Karpas-422 (cell line): Measurements from ENCODE around the gene POP4. TPM values are rescaled to one million over a fixed set of nuclear protein-coding genes. Genes with fewer than 3 reads are reported as not detected.

Experiments
- DNase-seq: peaks from one replicate; pipeline ENCODE4 v3.0.0-alpha.2; 2015
- H2AFZ ChIP-seq: fragments of 200-600 bp; sonication (generic); 2 replicates; pipeline ENCODE4 v1.6.1; 2014; ENCODE audit warnings: antibody characterized with exemption, low read length, mixed read lengths
- H3K27ac ChIP-seq: fragments of 200-600 bp; sonication (generic); 2 replicates; pipeline ENCODE4 v1.5.1; 2014; ENCODE audit warnings: mild to moderate bottlenecking, low read length, moderate library complexity
- H3K27me3 ChIP-seq: fragments of 200-600 bp; sonication (generic); 2 replicates; pipeline ENCODE4 v1.6.1; 2014; ENCODE audit warnings: low read length, mixed read lengths
- H3K36me3 ChIP-seq: fragments of 200-600 bp; sonication (generic); 2 replicates; pipeline ENCODE4 v1.6.1; 2014; ENCODE audit warnings: low read length, mixed read lengths; ENCODE audit not compliant: insufficient read depth
- H3K4me1 ChIP-seq: fragments of 200-600 bp; sonication (generic); 2 replicates; pipeline ENCODE4 v1.6.1; 2014; ENCODE audit warnings: mild to moderate bottlenecking, low read length, mixed read lengths
- H3K4me2 ChIP-seq: fragments of 200-600 bp; sonication (generic); 2 replicates; pipeline ENCODE4 v1.6.1; 2014; ENCODE audit warnings: low read length, low read depth, mild to moderate bottlenecking; ENCODE audit not compliant: poor library complexity, severe bottlenecking
- H3K4me3 ChIP-seq: fragments of 200-600 bp; sonication (generic); 2 replicates; pipeline ENCODE4 v1.5.1; 2014; ENCODE audit warnings: mild to moderate bottlenecking, antibody characterized with exemption, low read length, mixed read lengths
- H3K79me2 ChIP-seq: fragments of 200-600 bp; sonication (generic); 2 replicates; pipeline ENCODE4 v1.6.1; 2014; ENCODE audit warnings: mild to moderate bottlenecking, low read length, mixed read lengths
- H3K9ac ChIP-seq: fragments of 200-600 bp; sonication (generic); 2 replicates; pipeline ENCODE4 v1.6.0; 2014; ENCODE audit warnings: low read length
- H3K9me2 ChIP-seq: fragments of 200-600 bp; sonication (generic), shearing (Covaris generic); replicated peaks from 2 replicates; pipeline ENCODE4 v1.6.0; 2014; ENCODE audit warnings: mild to moderate bottlenecking, low read length, moderate library complexity; ENCODE audit not compliant: insufficient read depth
- H3K9me3 ChIP-seq: fragments of 300-700, 200-600 bp; sonication (generic); 2 replicates; pipeline ENCODE4 v1.6.1; 2014; ENCODE audit warnings: low read length, mixed read lengths
- H4K20me1 ChIP-seq: fragments of 200-600 bp; sonication (generic); 2 replicates; pipeline ENCODE4 v1.6.1; 2014; ENCODE audit warnings: mild to moderate bottlenecking, antibody characterized with exemption, low read length, low read depth; ENCODE audit not compliant: insufficient read depth
- total RNA-seq: library from RNA; depleted of rRNA; stranded (reverse); fragments of >200 nt; shearing (Covaris generic); gene quantifications from 2 replicates; pipeline ENCODE4 v1.2.3, GENCODE V29; 2014; ENCODE audit warnings: low replicate concordance

Gene POP4
- total RNA-seq, 1 experiment from 2014 or later, result 92.7 TPM

DNA sequence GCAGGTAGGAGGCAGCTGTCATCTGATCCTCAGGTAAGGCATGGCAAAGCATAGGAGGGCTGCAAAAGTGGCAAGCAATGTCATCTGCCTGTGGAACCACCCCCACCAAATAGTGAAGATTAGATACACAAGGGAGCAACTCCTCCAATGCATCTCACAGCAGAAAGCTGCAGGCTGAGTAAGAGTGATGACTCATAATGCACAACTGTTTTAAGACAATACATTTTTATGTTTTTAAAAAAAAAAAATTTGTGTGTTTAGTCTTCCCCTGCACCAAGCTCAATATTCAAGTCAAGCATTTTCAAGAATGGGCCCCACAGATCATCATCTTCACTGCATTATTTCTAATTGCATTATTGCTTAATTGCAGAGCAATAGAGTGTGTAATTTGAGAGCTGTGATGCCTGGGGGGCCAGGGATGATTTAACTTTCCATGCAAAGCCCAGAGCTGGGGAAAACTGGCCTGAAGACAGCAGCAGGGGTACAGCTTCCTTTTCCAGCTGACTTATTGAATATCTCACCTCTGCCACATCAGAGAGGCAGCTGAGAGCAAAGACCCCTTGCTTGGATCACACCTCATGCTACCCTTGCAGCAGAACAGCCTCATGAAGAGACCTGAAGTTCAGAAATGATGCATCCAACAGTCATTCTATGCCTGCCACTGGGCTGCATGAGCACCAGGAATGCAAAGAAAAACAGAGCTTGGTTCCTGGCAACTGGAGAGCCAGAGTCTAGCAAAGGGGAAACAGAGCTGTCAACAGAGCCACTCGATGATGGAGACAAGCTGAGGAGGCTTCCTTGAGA lies 22.7 kb upstream of the POP4 start:
- DNase-seq, result no peak
- no peaks in the 10 kb centered on the region for H3K27me3 ChIP-seq
- H3K4me2 ChIP-seq, result no peak overlapping the region
- H2AFZ ChIP-seq, result no peak overlapping the region
- no peak overlapping the region for H3K27ac ChIP-seq
- H3K79me2 ChIP-seq, result no peaks in the 10 kb centered on the region
- no peaks in the 10 kb centered on the region for H4K20me1 ChIP-seq
- H3K9ac ChIP-seq, result no peak overlapping the region
- H3K9me3 ChIP-seq, result no peaks in the 10 kb centered on the region
- no peaks in the 10 kb centered on the region for H3K9me2 ChIP-seq
- no peak overlapping the region for H3K4me3 ChIP-seq
- no peaks in the 10 kb centered on the region for H3K4me1 ChIP-seq
- no peaks in the 10 kb centered on the region for H3K36me3 ChIP-seq

DNA sequence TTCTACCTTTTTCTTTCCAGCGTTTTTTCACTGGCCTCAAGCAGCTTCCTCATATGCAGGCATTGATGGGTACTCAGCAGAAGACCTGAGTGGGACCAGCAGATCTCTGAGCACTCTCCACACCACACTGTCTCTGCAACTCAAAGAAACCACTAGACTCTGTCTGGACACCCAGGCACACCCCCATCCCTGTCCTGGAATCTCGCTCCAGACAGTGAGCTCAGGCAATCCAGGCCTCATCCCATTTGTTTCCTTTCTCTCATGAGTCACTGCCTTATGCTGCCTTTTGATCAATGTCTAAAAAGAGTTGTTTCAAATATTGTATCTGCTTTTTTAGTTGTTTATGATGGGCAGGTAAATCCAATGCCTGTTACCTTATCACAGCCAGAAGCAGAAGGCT lies 19.7 kb upstream of the POP4 start:
- Histone ChIP-seq H3K4me1 (no peaks in the 10 kb centered on the region), H3K36me3 (no peaks in the 10 kb centered on the region), H3K4me3 (no peak overlapping the region)

DNA sequence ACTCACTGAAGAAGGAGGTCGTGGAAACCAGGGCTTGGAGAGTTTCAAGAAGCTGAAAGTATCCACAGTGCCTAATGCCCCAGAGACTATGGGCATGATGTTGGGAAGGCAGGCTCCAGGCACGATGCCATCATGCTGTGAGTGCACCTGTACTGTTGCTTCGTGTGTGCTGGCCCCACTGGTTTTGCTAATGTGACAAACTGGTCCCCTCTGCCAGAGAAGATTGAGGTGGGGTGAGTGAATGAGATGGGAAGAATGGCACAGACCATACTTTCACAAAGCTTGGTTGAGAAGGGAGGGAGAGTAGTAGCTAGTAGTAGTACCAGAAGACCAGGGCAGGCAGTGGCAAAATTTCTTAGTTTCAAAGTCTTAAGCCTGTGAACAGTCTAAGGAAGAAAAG lies 19.0 kb upstream of the POP4 start:
- Histone ChIP-seq H3K9me2 (no peaks in the 10 kb centered on the region), H3K27ac (no peak overlapping the region), H3K4me3 (no peak overlapping the region), H3K9ac (no peak overlapping the region), H4K20me1 (no peaks in the 10 kb centered on the region), H2AFZ (no peak overlapping the region), H3K36me3 (no peaks in the 10 kb centered on the region), H3K4me1 (no peaks in the 10 kb centered on the region), H3K27me3 (no peaks in the 10 kb centered on the region), H3K4me2 (no peak overlapping the region), H3K79me2 (no peaks in the 10 kb centered on the region), H3K9me3 (peaks cover 5% of the 10 kb centered on the region; the same call in 1 of the 2 replicates)
- DNase-seq, result no peak

More for the DNA sequence above, 19.7 kb upstream of the POP4 start:
- H3K9me3 ChIP-seq, result peaks cover 5% of the 10 kb centered on the region; the same call in 1 of the 2 replicates
- no peak overlapping the region for H3K4me2 ChIP-seq
- no peak overlapping the region for H3K9ac ChIP-seq
- DNase-seq, result no peak
- no peak overlapping the region for H3K27ac ChIP-seq
- H3K9me2 ChIP-seq, result no peaks in the 10 kb centered on the region
- H3K27me3 ChIP-seq, result no peaks in the 10 kb centered on the region
- no peaks in the 10 kb centered on the region for H3K79me2 ChIP-seq
- no peak overlapping the region for H2AFZ ChIP-seq
- no peaks in the 10 kb centered on the region for H4K20me1 ChIP-seq

DNA sequence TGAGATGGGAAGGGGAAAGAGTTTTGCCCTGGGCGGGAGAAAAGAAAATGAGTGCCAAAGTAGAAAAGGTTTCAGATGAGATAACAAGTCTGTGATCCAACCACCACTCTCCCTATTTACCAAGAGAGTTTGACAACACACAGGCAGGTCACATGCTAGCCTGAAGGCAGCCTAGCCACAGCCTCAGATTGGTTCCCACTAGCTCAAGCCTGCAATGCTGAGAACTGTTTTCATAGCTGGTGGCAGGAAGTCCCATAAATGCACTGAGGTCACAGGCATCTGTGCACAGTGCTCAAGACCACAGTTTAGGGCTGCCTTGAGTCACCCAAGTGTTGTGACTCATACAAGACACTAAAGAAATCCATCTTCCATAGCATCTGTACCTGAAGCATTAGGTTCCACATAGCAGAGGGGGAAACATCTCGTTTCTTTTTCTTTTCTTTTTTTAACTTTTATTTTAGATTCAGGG lies 18.5 kb upstream of the POP4 start:
- Histone ChIP-seq H3K4me3 (no peak overlapping the region), H3K9me2 (no peaks in the 10 kb centered on the region), H3K4me1 (no peaks in the 10 kb centered on the region), H3K79me2 (no peaks in the 10 kb centered on the region), H3K9me3 (peaks cover 5% of the 10 kb centered on the region; the same call in 1 of the 2 replicates), H3K9ac (no peak overlapping the region), H4K20me1 (no peaks in the 10 kb centered on the region), H3K36me3 (no peaks in the 10 kb centered on the region), H3K27me3 (no peaks in the 10 kb centered on the region), H2AFZ (no peak overlapping the region), H3K27ac (no peak overlapping the region), H3K4me2 (no peak overlapping the region)
- no peak for DNase-seq

DNA sequence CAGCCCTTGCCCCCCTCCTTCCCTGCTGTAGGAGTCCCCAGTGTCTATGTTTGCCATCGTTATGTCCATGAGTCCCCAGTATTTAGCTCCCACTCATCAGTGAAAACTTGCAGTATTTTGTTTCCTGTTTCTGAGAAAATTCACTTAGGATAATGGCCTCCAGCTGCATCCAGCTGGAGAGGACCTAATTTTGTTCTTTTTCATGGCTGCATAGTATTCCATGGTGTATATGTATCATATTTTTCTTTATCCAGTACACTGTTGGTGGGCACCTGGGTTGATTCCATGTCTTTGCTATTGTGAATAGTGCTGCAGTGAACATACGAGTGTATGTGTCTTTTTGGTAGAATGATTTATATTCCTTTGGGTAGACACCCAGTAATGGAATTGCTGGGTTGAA lies 18.0 kb upstream of the POP4 start:
- Histone ChIP-seq H3K4me1 (no peaks in the 10 kb centered on the region), H4K20me1 (no peaks in the 10 kb centered on the region), H3K4me3 (no peak overlapping the region), H3K4me2 (no peak overlapping the region), H3K9me3 (peaks cover 5% of the 10 kb centered on the region; the same call in 1 of the 2 replicates), H3K79me2 (no peaks in the 10 kb centered on the region), H2AFZ (no peak overlapping the region), H3K9ac (no peak overlapping the region), H3K36me3 (no peaks in the 10 kb centered on the region), H3K27ac (no peak overlapping the region), H3K9me2 (no peaks in the 10 kb centered on the region), H3K27me3 (no peaks in the 10 kb centered on the region)
- DNase-seq, result no peak

DNA sequence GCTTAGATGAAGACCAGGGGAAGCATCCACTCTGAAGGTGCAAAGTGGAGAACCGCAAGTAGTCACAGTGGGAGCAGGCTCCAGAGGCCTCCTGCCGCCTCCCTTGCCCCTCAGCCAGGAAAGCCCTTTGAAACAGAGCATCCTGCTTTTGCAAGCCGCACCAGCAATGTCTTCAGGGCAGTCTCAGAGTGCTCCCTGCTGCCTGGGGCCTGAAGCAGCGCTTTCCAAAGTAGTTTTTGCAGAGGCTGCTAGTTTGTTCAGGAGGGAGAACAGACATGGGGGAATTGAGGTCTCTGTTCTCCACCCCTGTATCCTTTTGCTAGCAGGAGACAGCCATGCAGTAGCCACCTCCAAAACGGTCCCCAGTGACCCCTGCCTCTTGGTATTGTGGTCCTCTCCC lies 15.8 kb upstream of the POP4 start:
- Histone ChIP-seq H3K79me2 (no peaks in the 10 kb centered on the region), H3K9me3 (peaks cover 5% of the 10 kb centered on the region; the same call in 1 of the 2 replicates), H3K27ac (no peak overlapping the region), H2AFZ (no peak overlapping the region), H4K20me1 (no peaks in the 10 kb centered on the region), H3K4me1 (no peaks in the 10 kb centered on the region), H3K4me3 (no peak overlapping the region), H3K27me3 (no peaks in the 10 kb centered on the region), H3K4me2 (no peak overlapping the region), H3K9ac (no peak overlapping the region), H3K36me3 (no peaks in the 10 kb centered on the region), H3K9me2 (no peaks in the 10 kb centered on the region)
- no peak for DNase-seq

DNA sequence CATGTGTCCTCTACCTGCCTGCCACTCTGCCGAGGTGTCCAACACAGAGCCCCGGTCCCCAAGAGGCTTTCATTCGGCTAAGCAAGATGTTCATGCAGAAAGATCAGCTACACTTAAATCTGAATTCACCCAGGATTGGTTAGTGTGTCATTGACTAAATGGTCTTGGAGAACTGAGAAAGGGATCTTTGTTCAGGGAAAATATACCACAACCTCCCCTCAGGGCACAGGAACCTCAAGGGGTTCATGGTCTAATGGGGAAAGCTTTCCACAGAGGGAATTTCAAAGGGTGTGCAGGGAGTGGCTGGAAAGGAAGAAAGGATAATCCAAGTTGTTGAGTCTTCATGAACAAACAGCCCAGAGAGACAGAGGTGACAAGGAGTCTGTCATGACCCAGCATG lies 14.4 kb upstream of the POP4 start:
- Histone ChIP-seq H3K9me3 (peaks cover 5% of the 10 kb centered on the region; the same call in 1 of the 2 replicates), H3K27ac (no peak overlapping the region), H3K79me2 (no peaks in the 10 kb centered on the region), H4K20me1 (no peaks in the 10 kb centered on the region), H3K4me1 (peaks cover 13% of the 10 kb centered on the region), H2AFZ (no peak overlapping the region), H3K27me3 (no peaks in the 10 kb centered on the region), H3K36me3 (no peaks in the 10 kb centered on the region), H3K4me3 (no peak overlapping the region), H3K9me2 (no peaks in the 10 kb centered on the region), H3K9ac (no peak overlapping the region), H3K4me2 (no peak overlapping the region)
- DNase-seq, result no peak

DNA sequence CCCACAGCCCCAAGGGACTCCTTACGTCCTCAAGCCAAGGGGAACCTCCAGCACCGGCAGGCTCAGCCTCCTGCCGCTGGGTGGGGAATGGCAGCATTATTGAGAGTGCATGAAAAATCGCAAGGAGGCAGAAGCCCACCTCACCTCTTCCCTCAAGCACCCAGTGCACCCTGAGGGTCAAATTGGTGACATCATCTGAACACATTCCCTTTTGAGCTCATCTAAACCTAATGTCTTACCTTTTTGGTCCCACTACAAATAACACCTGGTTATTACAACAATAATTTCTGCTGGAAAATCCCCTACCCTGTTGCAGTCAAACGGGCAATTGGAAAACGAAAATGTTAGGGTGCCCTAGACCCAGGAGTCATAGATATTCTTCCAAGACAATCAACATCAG lies 12.2 kb upstream of the POP4 start:
- Histone ChIP-seq H3K9ac (no peak overlapping the region), H4K20me1 (no peaks in the 10 kb centered on the region), H3K9me2 (no peaks in the 10 kb centered on the region), H2AFZ (no peak overlapping the region), H3K27ac (no peak overlapping the region), H3K79me2 (no peaks in the 10 kb centered on the region), H3K4me3 (no peak overlapping the region), H3K4me2 (no peak overlapping the region), H3K27me3 (no peaks in the 10 kb centered on the region), H3K4me1 (peaks cover 19% of the 10 kb centered on the region), H3K36me3 (no peaks in the 10 kb centered on the region), H3K9me3 (peaks cover 5% of the 10 kb centered on the region; the same call in 1 of the 2 replicates)
- DNase-seq, result no peak
